HG03103 (cell line): ENCODE measurements around the gene TUBA3D.
A peak's percentile ranks its signal among the peaks of the same experiment; 100 is the strongest.
"Not testable (repeated sequence)": the region's sequence is repeated elsewhere in the genome, so short reads cannot be mapped to it uniquely, and the experiment has no call there.

Experiments used
- ATAC-seq: cut with Tn5 transposase; IDR thresholded peaks from one replicate; pipeline ENCODE4 v1.9.1; 2021; ENCODE audit warnings: low read depth; ENCODE audit not compliant: unreplicated experiment

The TUBA3D gene

GRCh38 chr2:131482506-131483155 lies 6.7 kb downstream of the TUBA3D start:
- not testable (repeated sequence) for ATAC-seq

GRCh38 chr2:131483981-131484820 lies 8.3 kb downstream of the TUBA3D start:
- ATAC-seq: not testable (repeated sequence)

- ATAC-seq: not testable (repeated sequence)
Measured at GRCh38 chr2:131484906-131485460, 9.1 kb downstream of the TUBA3D start.

GRCh38 chr2:131486201-131486902 lies 10.4 kb downstream of the TUBA3D start:
- not testable (repeated sequence) for ATAC-seq

- no peak for ATAC-seq
Measured at GRCh38 chr2:131488306-131489205, 12.6 kb downstream of the TUBA3D start.

- not testable (repeated sequence) for ATAC-seq
Measured at GRCh38 chr2:131490616-131491468, 14.9 kb downstream of the TUBA3D start.

GRCh38 chr2:131491469-131491836 lies 15.5 kb downstream of the TUBA3D start:
- ATAC-seq: peak; percentile 1

- ATAC-seq: not testable (repeated sequence)
Measured at GRCh38 chr2:131492015-131492417, 16.1 kb downstream of the TUBA3D start, which contains the start of gene MZT2A. Gene MZT2A, minus strand, starts transcription at chr2:131492397. Its CDS starts 21 bp downstream, at chr2:131492376.

- peak; percentile 72 for ATAC-seq
Measured at GRCh38 chr2:131492418-131493198, 16.7 kb downstream of the TUBA3D start.

GRCh38 chr2:131493199-131493968 lies 17.5 kb downstream of the TUBA3D start:
- peak; percentile 9 for ATAC-seq

- ATAC-seq: not testable (repeated sequence)
Measured at GRCh38 chr2:131495506-131495905, 19.6 kb downstream of the TUBA3D start.

- ATAC-seq: peak; percentile 93
Measured at GRCh38 chr2:131498321-131498973, 22.5 kb downstream of the TUBA3D start.

GRCh38 chr2:131503587-131503986 lies 27.7 kb downstream of the TUBA3D start:
- ATAC-seq: not testable (repeated sequence)

GRCh38 chr2:131504082-131504750 lies 28.3 kb downstream of the TUBA3D start:
- not testable (repeated sequence) for ATAC-seq

GRCh38 chr2:131509615-131510014 lies 33.7 kb downstream of the TUBA3D start:
- no peak for ATAC-seq

GRCh38 chr2:131511291-131511968 lies 35.5 kb downstream of the TUBA3D start:
- ATAC-seq: not testable (repeated sequence)
